Heart left ventricle (tissue), 13 donors: ENCODE data around the gene PCNX3.

Source experiments
- CTCF ChIP-seq, 12 donors: fragments of 200-600 bp; sonication (generic) in 4 of 12; IDR thresholded peaks; one replicate each; pipeline versions ENCODE4 v1.5.0 to v1.8.0; 2018 to 2022; ENCODE audit warnings: antibody characterized with exemption in 12 of 12, mild to moderate bottlenecking in 5 of 12
- POLR2A ChIP-seq, 2 donors: fragments of 450-650 bp; IDR thresholded peaks; one replicate each; pipeline ENCODE4 v1.6.1; 2017; ENCODE audit warnings: antibody characterized with exemption in 2 of 2, mild to moderate bottlenecking in 2 of 2, moderate library complexity in 2 of 2
- donor health status: ischemic (EF 13 %, LVEDD 7.1; RV severe dilation, severe dysfunction).
- donor health status: DM: no; HTN: yes; CAD: no.
- donor health status: DM: no; HTN: no; CAD: no.
- donor health status: ischemic (EF 25% LVEDD 6.9; RV normal size, moderate dysfunction).
- donor health status: ischemic (EF 25% LVEDD 5.7; RV mildly dilated, moderate dysfunction).
- donor health status: ischemic (EF 35%, LVEDD 5.7; RV mildly dilated, moderate dysfunction).
- donor health status: nonischemic (EF 11% LVEDD 7.7; RV severe dilation, severe dysfunction).
- donor health status: DM: yes; HTN: yes; CAD: no.
- donor health status: PGD.
- donor health status: ischemic (EF 29% LVEDD 5.4; RV normal size, mild dysfunction).
- donor health status: nonischemic (EF 23%, LVEDD 6.1; RV moderate dilation, normal function).

- TF ChIP-seq CTCF (IDR thresholded peaks at IDR 0.05) (no peak), POLR2A (IDR thresholded peaks at IDR 0.05) (no peak)
Observed at GRCh38 chr11:65649656-65650546, 34.3 kb downstream of the PCNX3 start.
